ENCODE measurements around the gene CIB2.

- TF ChIP-seq CTCF (IDR thresholded peaks at IDR 0.05; ENCODE audit: low read depth, low read length) (no peak), EZH2phosphoT487 (IDR thresholded peaks at IDR 0.05; ENCODE audit: low read depth) (no peak)
Observed at GRCh38 chr15:78175330-78175729, 44.1 kb upstream of the CIB2 start.
